ENCODE data around the gene MAP2K5. TPM values are rescaled to one million over a fixed set of nuclear protein-coding genes. Genes with fewer than 3 reads are reported as not detected.

The MAP2K5 gene
- total and polyA plus RNA-seq, 10 of the 15 experiments (the other 5 are each of a cell fraction or from before 2014, with no cell fraction given), result 1.3 to 19.4 (median 9.6) TPM

DNA sequence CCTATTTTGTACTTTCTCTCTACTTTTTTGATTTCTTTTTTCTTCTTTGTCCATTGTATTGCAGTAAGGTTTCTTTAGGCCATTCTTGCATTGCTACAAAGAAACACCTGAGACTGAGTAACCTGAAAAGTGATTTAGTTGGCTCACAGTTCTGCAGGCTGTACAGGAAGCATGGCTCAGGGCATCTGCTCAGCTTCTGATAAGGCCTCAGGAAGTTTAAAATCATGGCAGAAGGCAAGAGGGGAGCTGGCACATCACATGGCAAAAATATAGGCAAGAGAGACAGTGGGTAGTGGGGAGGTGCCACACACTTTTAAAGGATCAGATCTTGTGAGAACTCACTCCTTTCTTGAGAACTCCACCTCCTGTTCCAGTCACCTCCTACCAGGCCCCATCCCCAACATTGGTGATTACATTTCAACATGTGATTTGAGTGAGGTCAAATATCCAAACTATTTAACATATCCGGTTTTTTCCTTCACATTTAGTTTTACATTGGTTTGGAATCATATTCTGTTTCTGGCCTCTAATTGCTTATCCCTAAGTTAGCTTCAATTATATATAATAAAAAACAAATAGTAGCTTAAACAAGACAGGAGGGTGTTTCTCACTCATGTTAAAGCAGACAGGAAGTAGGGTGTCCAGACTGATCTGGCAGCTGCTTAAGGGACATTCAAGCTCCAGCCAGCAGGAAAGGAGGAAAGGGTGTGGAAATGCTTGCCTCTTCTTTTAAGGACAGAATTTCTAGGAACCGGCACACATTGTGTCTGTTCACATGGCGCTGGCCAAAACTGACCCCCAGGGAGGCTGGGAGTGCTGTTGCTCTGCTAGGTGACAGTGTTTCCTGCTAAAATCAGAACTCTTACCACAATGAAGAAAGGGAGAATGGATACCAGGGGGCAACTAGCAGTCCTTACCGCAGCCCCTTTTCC, 254.0 kb downstream of the MAP2K5 start (continued):
- TF ChIP-seq ZNF207 (IDR thresholded peaks at IDR 0.05; ENCODE audit: borderline replicate concordance) (no peak), TARDBP (IDR thresholded peaks at IDR 0.05; ENCODE audit: borderline replicate concordance) (no peak), ZSCAN29 (IDR thresholded peaks at IDR 0.05) (no peak), RUNX3 (IDR thresholded peaks at IDR 0.05; ENCODE audit: low read length) (no peak), RB1 (IDR thresholded peaks at IDR 0.05; ENCODE audit: borderline replicate concordance) (no peak), TAF1 (IDR thresholded peaks at IDR 0.05; ENCODE audit: borderline replicate concordance, low read depth, low read length) (no peak), ZNF24 (IDR thresholded peaks at IDR 0.05) (no peak), NR2F1 (conservative IDR thresholded peaks at IDR 0.05) (no peak)

DNA sequence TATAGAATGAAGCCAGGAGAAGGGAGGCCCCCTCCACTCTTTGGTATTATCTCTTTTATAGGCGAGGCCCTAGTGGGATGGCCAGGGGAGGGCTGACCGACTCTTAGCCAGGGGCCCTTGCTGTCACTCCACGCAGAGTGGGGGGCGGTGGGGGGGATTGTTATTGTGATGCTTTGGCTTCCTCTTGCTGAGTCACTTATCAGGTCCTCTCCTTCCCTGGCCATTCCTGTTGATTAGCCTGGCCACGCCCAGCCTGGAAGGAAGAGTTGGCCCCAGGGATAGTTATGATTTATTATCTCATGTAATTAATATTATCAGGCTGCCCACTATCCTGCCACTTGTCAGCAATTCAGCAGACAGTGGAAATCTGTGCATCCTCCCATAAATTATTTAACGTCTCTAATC, 257.3 kb downstream of the MAP2K5 start:
- DNase-seq (ENCODE audit: low read depth, low spot score) (no peak), ATAC-seq (no peak), FAIRE-seq (no peak)
- H3K4me3 ChIP-seq, result no peak overlapping the region
- ChIA-PET RAD21 (ENCODE audit: unreplicated experiment) (no interaction called here), POLR2A (no interaction called here), CTCF (no interaction called here), SMC1A (ENCODE audit: uncharacterized antibody, unreplicated experiment) (no interaction called here)
- no peaks in the 10 kb centered on the region for H3K79me2 ChIP-seq (ENCODE audit: control insufficient read depth, insufficient read depth, low read length)
- H3K27me3 ChIP-seq (replicated peaks in 1 of 2; ENCODE audit: control insufficient read depth in 2 of 2, insufficient read depth in 2 of 2, low read length in 1 of 2), result no peaks in the 10 kb centered on the region
- 93% methylated on average over 6 of the region's 6 CpGs for WGBS (ENCODE audit: insufficient coverage, insufficient replicate concordance, low lambda C conversion rate, missing lambda C conversion rate)
- TF ChIP-seq, protein P1, sequence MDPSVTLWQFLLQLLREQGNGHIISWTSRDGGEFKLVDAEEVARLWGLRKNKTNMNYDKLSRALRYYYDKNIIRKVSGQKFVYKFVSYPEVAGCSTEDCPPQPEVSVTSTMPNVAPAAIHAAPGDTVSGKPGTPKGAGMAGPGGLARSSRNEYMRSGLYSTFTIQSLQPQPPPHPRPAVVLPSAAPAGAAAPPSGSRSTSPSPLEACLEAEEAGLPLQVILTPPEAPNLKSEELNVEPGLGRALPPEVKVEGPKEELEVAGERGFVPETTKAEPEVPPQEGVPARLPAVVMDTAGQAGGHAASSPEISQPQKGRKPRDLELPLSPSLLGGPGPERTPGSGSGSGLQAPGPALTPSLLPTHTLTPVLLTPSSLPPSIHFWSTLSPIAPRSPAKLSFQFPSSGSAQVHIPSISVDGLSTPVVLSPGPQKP (IDR thresholded peaks at IDR 0.05; ENCODE audit: low read depth, low read length), result no peak
- TF ChIP-seq NR2C2 (IDR thresholded peaks at IDR 0.05; ENCODE audit: borderline replicate concordance, control insufficient read depth, insufficient read length, low read depth), result no peak
- TF ChIP-seq BHLHE40 (IDR thresholded peaks at IDR 0.05; ENCODE audit: borderline replicate concordance in 1 of 2, low read depth in 2 of 2, low read length in 1 of 2), result no peak
- TF ChIP-seq SUPT20H (IDR thresholded peaks at IDR 0.05; ENCODE audit: borderline replicate concordance, control insufficient read depth, low read depth, low read length), result no peak
- no peak for TF ChIP-seq EED (IDR thresholded peaks at IDR 0.05; ENCODE audit: low read depth)
- no peak for TF ChIP-seq ATF7 (IDR thresholded peaks at IDR 0.05; ENCODE audit: low read depth)
- TF ChIP-seq FOS (IDR thresholded peaks at IDR 0.05; ENCODE audit: borderline replicate concordance, extremely low read depth, insufficient read length), result no peak
- no peak for TF ChIP-seq SRF (IDR thresholded peaks at IDR 0.05; ENCODE audit: low read depth in 2 of 2, low read length in 2 of 2)
- TF ChIP-seq MYB (IDR thresholded peaks at IDR 0.05; ENCODE audit: borderline replicate concordance, low read depth, low read length), result no peak
- no peak overlapping the region for H2AFZ ChIP-seq (ENCODE audit: control insufficient read depth, low read depth, low read length)
- no peak overlapping the region for H3K27ac ChIP-seq (ENCODE audit: control insufficient read depth, insufficient read depth)
- peaks cover 1% of the 10 kb centered on the region; the same call in 2 of the 3 replicates for H3K9me3 ChIP-seq (replicated peaks; ENCODE audit: control insufficient read depth, insufficient read depth, low read length)
- BruUV-seq (replicated peaks), result no TSS peak
- H4K20me1 ChIP-seq (ENCODE audit: control insufficient read depth, insufficient read depth), result no peaks in the 10 kb centered on the region
- intact Hi-C loops (cut with micrococcal nuclease; ENCODE audit: unreplicated experiment) (no loop called here), in situ Hi-C loops (cut with MboI) (no loop called here)
- H3K4me1 ChIP-seq (ENCODE audit: control insufficient read depth, insufficient read depth, low read length), result no peaks in the 10 kb centered on the region
- no peak overlapping the region for H3K4me2 ChIP-seq (ENCODE audit: control insufficient read depth, insufficient read depth)
- no peak overlapping the region for H3K9ac ChIP-seq (ENCODE audit: control insufficient read depth, insufficient read depth, low read length)
- no peaks in the 10 kb centered on the region; a peak in 1 of 4 replicates for H3K36me3 ChIP-seq (ENCODE audit: control insufficient read depth in 2 of 2, insufficient read depth in 2 of 2, low read length in 1 of 2)

Data from GM12878 (cell line).